Stimulated activated CD8-positive, alpha-beta memory T cell treated with anti-CD3 and anti-CD28 coated beads, Interleukin-7, amount 100 ng/mL, for 1 hour (primary cell): ENCODE measurements around the gene WWOX.

Experiments
- DNase-seq, 2 donors: peaks; one replicate each; pipeline ENCODE4 v3.0.0-alpha.2; 2020; ENCODE audit warnings: low read depth in 2 of 2

Gene WWOX

GRCh38 chr16:79171931-79172705 is 1072.7 kb downstream of the WWOX start:
- no peak for DNase-seq

- no peak for DNase-seq
These were observed 1073.6 kb downstream of the WWOX start for GRCh38 chr16:79172976-79173500.

GRCh38 chr16:79173919-79174318 is 1074.5 kb downstream of the WWOX start:
- no peak for DNase-seq

DNA sequence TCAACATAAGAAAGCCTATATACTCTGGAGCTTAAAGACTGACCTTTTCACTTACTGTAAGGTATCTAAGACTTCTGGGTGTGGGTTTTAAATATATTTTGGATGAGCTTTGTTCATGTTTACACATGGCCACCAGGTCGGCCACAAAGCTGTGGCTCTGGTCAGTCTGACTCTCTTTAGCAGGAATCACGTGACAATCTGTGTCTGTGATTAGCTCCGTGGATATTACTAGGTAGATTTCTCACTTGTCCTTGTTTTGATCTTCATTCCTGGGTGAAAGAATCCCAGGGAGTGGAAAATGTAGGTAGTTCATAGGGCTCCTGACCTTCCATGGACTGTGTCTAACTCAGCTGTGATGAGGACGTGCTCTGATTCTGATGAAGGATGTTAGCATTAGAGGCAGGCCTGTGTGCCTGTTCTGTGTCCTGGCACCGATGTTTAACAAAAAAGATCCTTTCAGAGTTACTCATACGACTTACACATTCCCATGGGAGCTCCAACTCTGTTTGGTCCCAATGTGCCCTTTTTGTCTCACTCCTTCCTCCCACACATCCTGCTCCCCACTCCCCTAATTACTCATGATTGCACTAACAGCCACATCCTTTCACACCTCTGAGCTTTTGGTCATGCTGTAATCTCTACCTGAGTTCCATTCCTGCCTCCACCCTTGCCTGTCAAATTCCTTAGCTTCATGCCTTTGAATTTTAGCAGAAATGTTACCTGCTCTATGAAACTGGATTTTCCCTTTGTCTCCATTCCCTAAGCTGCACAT is 1076.0 kb downstream of the WWOX start:
- no peak for DNase-seq

DNA sequence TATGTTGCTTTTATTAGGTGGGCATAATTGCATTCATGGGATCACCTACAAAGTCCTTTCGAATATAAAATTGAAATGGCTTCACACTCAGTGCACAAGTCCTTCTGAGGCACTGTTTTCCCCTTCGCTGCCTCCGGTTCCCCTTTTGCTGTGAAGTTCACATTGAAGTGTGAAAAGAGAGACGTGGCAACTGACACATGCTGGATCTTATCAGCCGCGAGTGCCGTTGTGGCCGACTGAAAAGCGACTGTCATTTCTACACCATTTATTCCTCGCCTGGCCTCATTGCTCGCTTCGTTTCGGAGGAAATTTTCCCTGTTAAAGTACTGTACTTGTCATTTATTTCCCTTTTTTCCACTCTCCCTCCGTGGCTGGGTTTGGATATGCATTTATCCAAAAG is 1077.6 kb downstream of the WWOX start:
- no peak for DNase-seq

DNA sequence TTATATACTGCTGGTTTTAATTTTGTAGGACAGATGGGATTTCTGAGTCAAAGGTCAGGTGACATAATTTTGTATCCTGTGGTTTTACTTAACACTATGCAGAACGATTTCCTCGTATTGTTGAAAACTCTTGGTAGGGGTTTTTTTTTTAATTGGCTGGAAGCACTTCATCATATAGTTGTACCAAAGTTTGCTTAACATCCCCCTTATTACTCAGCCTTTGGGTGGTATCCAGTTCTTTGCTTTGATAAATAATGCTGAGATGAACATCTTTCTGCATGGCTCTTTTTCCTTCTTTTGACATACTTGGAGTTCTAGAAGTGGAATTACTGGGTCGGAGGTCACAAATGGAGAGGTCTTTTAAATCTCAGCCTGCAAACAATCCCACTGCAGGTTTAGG is 1082.0 kb downstream of the WWOX start:
- DNase-seq, result no peak

GRCh38 chr16:79182616-79183015 is 1083.2 kb downstream of the WWOX start:
- DNase-seq, result no peak

DNA sequence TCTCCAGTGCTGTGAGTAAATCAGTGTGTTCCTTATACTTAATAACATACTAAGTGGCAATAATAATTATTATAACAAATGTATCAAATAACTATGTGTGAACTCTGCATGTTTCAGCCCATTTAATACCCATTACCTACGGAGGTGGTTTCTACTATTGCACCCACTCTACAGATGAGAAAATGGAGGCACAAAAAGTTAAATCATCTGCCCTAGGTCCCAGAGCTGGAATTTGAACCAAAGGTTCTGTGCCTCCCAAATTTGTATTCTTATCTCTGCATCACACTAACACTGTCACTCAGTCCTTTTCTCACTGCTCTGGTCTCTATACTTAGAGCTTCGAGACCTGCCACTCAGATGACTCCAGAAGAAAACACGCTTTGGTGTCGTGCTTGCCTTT is 1084.1 kb downstream of the WWOX start:
- DNase-seq, result no peak

DNA sequence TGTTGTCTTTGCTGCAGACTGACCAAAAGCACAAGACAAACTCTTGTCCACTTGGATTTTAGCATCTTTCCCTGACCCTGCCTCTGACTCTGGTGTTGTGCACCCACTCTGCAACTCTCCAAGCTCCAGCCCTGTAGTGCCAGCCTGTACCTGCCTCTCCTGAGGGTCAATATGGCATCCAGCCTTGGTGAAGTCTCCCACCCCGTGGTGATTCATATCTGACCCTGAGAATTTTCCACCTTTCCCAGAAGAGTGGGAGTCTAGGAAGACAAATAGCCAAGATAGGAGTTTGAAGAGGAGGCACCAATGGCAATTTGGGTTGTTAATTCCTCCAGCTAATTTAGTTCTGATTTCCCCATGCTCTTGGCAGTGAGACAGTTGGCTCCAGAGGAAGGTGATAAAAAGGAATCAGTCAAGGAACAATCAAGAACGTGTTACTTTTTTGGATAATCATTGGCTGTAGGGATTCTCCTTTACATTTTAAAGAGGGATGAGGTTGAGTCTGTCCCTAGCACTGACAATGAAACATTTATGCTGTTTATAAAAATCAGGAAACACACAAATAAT is 1085.1 kb downstream of the WWOX start:
- DNase-seq, result no peak

DNA sequence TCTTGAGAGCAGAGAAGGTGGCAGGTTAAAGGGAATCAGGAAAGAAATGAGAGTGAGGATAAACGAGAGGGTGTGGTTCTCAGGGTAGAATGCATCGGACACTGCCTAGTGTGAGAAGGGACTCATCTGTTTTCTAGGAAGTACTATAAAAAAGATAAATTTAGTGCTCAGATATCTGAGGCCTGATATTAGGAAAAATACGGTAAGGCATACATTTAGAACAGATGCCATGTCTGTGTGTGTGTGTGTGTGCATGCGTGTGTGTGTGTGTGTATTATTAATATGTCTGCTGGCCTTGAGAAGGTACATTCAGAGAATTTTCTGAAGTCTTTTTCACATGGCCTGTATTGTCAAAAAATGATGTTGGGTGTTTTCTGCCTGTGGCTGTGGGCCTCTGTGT is 1086.3 kb downstream of the WWOX start:
- DNase-seq, result no peak

DNA sequence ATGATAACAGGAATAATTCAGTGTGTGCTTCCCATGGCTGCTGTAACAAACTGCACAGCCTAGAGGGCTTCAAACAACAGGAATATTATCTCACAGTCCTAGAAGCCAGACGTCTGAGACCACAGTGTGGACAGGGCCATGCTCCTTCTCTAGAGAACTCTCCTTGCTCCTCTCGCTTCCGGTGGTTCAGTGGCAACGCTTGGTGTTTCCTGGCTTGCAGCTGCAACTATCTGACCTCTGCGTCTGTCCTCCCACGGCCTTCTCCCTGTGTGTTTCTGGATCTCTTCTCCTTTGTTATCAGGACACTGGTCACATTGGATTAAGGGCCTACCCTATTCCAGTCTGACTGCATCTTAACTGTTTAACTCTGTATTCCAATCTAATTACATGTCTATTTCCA is 1086.7 kb downstream of the WWOX start:
- no peak for DNase-seq

DNA sequence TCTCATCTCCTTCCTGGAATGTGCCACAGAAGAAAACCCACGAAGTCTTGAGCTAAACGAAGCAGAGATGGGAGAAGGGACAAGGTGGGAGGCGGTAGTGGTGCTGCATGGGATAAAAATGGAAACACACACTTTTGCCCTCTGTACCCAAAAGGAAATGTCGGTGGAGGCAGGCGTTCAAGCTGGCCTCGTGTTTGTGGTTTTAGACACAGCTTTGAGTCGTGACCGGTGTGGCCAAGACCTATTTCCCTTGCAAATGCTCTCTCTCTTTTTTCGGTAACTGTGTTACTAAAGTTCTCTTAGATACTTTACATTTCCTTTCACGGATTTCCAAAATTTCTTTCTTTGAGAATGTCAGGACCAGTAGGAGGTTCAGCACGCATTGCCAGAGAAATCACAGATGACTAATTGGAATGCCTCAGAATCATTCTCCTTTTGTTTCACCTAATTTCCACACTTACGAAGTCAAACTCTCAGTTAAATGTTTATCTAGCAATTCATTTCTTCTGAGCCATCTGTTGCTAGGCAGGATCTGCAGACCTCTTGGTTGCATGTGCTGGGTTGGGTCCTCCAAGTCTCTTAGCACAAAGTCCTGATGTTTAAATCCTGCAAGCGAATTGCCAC is 1088.8 kb downstream of the WWOX start:
- DNase-seq, result no peak

DNA sequence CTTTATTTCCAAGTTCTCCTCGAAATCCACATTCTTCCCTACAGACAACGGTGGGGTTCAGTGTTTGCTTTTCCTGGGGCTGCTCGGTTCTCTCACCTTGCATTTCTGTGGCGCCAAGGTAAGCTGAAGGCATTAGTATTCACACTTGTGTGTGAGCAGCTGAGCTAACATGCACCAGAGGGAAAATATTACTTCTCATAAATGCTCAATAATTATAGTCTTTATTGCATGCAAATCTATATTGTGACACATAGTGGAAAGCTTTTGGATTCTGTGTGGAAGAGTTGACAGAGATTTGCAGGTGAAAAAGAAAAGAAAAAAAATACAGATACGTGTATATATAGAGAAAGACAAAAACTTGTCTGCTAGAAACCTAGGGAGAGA is 1089.3 kb downstream of the WWOX start:
- no peak for DNase-seq

- DNase-seq, result no peak
These were observed 1091.1 kb downstream of the WWOX start for GRCh38 chr16:79190542-79190941.

- no peak for DNase-seq
These were observed 1092.5 kb downstream of the WWOX start for GRCh38 chr16:79191933-79192332.

GRCh38 chr16:79192904-79193303 is 1093.5 kb downstream of the WWOX start:
- DNase-seq, result no peak

DNA sequence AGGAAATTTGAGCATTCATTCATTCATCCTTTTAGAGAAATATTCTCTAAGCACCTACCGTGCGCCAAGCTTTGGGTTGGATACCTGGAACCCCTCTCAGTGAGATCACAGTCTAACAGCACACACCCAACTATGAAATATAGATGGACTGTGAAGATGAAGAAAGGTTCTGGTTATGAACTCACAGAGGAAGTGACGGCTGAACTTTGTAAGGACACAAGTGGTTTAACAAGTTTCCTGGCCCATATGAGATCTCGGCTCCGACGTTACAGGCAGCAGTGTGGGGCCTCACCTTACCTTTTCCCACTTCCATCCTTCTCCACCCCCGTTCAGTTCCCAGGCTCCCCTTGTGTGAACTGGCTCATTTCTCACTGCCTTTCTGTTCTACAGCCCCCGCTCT is 1094.8 kb downstream of the WWOX start:
- no peak for DNase-seq

GRCh38 chr16:79195938-79196337 is 1096.5 kb downstream of the WWOX start:
- DNase-seq, result no peak

- DNase-seq, result no peak
These were observed 1102.0 kb downstream of the WWOX start for GRCh38 chr16:79201436-79201835.

- no peak for DNase-seq
These were observed 1103.5 kb downstream of the WWOX start for GRCh38 chr16:79202977-79203376.

GRCh38 chr16:79204486-79204885 is 1105.0 kb downstream of the WWOX start:
- no peak for DNase-seq

DNA sequence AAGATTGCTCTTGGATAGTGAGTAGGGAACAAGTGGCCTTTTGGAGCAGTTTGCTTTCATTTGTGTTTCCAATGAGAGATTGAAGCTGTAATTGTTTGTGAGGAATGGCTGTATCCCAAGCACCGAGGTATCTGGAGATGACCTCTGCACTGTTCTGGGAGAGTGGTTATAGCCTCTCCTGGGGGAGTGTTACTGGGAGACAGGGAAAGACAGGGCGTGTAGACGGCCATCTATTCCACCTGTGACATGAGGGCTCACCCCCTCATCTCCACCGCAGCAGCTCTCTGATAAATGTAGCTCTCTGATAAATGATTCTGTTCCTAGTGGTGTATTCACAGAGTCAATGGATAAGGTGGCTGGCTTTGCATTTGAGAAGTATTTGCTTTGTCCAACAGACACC is 1107.4 kb downstream of the WWOX start:
- no peak for DNase-seq
